Measurements from ENCODE around the gene MR1.

Gene MR1

GRCh38 chr1:181090641-181091126, 56.9 kb downstream of the MR1 start:
- no peak for DNase-seq (ENCODE audit: low read depth in 2 of 2)

DNA sequence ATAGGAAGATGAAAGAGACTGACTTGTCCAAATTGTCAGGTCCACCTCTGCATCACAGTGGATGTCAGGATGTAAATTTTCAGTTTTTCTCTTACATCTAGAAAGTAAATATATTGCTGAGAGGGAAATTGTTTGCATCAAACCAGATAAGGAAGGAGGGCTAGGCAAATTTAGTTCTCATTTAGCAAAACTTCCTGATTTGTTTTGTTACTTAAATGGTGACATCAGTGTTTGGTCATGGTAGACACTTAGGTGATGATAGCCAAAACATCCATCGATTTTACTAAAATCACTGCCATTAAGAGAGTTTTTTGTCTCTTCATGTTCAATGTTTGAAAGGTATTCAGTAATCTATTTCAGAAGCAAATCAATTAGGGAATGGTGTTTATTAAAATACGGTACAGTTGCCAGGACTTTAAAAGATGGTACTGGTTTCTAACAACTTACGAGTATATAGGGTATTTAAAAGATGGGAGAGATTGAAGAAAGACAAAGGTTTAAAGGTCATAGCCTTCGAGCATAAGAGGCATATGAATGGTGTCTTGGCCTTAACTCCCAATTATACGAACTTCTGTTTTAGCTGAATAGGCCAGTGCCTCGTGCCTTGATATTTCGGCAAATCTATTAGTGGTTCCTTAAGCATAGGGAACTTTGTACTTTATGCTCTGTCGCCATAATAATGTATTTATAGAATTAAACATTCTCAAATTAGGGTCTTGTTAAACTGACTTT, 57.7 kb downstream of the MR1 start:
- DNase-seq (ENCODE audit: low read depth in 2 of 2): no peak

GRCh38 chr1:181092056-181092455, 58.3 kb downstream of the MR1 start:
- DNase-seq (ENCODE audit: low read depth in 2 of 2): no peak

DNA sequence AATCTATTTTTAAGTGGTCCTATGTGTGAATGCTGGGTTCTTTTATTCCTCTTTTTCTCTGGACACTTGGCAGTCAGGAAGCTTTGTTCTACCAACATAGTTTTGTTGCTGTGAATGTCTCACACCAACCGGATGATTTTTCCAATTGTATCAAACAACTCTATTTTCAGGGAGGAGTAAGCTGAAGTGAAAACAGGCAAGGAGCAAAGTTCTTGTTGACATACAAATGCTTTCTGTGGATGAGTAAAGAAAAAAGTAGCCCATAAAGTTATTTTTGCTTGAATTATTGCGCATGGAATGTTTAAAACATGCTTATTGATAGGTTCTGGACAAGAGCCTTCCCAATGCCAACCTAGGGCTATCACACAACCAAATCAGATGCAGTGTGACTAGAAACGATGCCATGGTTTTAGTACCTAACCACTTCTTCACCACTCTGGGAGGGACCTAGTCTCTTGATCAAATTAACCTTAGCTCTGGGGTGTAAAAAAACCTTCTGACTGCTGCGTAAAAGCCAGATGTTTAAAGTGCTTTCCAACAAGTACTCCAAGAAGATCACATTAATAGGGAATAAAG, 59.2 kb downstream of the MR1 start:
- no peak for DNase-seq (ENCODE audit: low read depth in 2 of 2)

GRCh38 chr1:181094416-181095212, 60.8 kb downstream of the MR1 start:
- DNase-seq (ENCODE audit: low read depth in 2 of 2): peak; percentile 94 to 96

GRCh38 chr1:181095260-181095659, 61.5 kb downstream of the MR1 start:
- no peak for DNase-seq (ENCODE audit: low read depth in 2 of 2)

DNA sequence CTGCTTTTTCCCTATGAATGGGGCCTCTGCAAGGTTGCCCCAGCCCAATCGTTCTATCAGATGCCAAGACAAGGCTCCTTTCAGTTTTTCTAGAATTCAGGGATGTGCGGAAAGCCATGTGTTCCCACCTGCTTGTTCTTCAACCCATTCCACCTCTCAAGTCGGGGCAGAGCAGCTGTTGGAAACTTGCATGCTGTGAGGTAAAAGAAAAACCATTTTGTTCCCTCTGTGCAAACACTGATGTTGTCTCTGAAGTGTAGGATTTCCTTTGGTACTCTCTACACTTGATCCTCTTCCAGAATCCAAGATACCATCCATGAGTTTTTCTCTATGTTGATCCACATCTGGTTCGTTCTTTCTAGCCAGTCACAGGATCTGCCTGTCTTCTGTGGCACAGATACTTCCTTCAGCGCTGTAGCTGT, 62.0 kb downstream of the MR1 start:
- DNase-seq (ENCODE audit: low read depth in 2 of 2): no peak

GRCh38 chr1:181097242-181097641, 63.5 kb downstream of the MR1 start:
- DNase-seq (ENCODE audit: low read depth in 2 of 2): no peak

DNA sequence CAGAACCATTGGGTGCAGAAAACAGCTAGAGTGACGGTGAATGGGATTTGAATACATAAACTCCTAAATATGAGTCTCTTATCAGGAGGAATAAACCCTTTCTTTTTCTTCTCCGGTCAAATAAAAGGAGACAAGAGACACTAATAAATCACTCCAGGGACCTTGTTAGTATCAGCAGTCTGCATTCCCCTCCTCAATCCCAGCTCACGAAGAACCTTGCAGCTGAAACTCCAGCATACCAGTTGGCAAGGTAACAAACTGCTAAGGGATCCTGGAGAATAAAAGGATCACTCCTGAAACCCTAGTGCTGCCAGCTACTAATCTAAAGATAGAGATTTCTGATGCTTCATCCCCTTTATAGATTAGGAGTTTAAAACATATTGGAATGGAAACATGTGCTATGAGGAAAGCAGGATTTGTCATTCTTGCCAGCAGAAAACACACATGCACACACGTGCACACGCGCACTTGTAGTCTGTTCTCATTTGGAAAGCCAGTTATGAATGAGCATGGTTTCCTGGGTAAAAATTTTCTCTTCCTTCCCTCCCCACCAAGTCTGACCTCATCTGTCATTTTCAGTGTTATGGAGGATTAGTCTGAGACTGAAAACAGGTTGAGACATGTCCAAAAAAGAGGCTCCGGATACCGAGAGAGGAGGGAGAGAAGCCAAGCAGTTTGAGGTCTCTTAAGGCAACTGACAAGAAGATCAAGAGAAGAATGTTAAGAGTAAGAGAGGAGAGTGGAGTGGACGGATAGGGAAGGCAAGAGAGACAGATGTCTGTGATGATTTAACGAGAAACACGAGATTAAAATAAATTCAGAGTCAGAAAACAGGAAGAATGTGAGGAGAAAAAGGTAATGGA, 65.6 kb downstream of the MR1 start:
- peak; percentile 63 to 69 for DNase-seq (ENCODE audit: low read depth in 2 of 2)

DNA sequence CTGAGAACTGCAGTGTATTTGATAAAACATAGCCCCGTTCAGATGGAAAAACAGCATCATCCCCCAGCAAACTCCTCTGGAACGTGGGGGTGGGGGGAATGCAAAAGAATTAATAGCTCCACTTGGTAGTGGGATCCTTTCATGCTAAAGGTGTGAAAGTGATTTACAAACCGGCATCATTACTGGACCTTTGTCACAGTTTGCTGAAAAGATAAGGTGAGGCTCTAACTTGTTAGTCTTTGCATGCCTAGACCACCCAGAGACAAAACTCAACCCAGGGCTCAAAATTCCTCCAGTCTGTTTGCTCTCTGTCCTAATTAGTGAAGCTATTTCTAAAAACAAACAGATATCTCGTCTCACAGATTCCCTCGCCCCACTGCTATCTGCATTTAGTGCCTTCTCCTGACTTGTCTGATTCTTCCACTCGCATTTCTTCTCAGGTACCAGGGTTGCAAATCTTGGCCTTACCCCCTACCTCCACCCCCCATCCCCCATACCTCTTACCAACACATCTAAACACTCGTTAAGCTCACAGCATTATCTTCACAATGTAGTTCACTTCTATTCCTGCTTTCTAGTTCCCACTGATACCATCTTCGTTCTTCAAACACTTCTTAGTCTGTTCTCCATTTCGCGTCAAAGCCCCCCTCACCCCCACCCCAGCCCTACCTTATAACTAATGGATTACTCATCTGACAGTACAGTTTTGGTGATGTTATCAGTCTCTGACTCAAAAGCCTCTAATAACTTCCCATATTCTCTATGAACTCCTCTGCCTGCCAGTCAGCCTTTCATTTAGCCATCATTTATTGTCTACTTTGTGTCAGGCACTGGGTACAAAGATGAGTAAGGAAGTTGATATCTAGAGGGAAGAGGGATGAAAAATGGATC, 66.5 kb downstream of the MR1 start:
- no peak for DNase-seq (ENCODE audit: low read depth in 2 of 2)

GRCh38 chr1:181100934-181101333, 67.2 kb downstream of the MR1 start:
- DNase-seq (ENCODE audit: low read depth in 2 of 2): no peak

- peak; percentile 64 to 67 for DNase-seq (ENCODE audit: low read depth in 2 of 2)
These were observed 67.9 kb downstream of the MR1 start for GRCh38 chr1:181101581-181102226.

DNA sequence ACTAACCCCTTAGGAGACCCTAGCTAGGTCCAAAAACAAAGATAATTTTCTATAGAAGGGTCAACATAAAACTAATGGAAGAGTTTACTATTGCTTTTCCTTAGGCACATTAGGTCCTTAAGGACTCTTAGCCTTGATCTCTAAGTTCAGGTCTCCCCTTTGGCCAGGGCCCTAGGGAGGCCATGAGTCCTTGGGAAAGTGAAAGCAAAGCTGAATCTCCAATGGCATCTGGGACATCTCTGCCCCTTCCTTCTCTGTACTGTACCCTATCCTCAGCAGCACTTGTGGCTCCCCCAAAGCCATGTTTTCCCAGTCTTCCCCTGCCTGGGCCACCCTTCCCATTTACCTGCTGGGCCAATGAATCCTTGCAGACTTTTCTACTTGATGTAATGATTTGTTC, 69.1 kb downstream of the MR1 start:
- no peak for DNase-seq (ENCODE audit: low read depth in 2 of 2)

- DNase-seq (ENCODE audit: low read depth in 2 of 2): no peak
These were observed 69.6 kb downstream of the MR1 start for GRCh38 chr1:181103399-181103798.

- DNase-seq (ENCODE audit: low read depth in 2 of 2): no peak
These were observed 70.4 kb downstream of the MR1 start for GRCh38 chr1:181104042-181104789.

GRCh38 chr1:181104790-181105133, 71.0 kb downstream of the MR1 start:
- no peak for DNase-seq (ENCODE audit: low read depth in 2 of 2)

- peak; percentile 84 to 85 for DNase-seq (ENCODE audit: low read depth in 2 of 2)
These were observed 71.6 kb downstream of the MR1 start for GRCh38 chr1:181105134-181106021.

DNA sequence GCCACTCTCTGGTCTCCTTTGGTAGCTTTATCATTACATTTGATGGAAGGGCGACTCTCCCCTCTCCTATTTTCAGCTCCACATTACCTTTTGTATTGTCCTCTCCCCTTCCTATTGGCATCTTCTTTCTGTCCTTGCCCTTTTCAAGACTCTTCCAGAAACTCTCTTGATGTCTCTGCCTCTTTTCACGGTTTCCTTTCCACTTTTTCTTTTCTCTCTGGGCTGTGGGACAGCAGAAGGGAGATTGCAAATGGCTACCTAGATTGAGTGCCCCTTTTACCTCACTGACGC, 72.2 kb downstream of the MR1 start:
- DNase-seq (ENCODE audit: low read depth in 2 of 2): no peak

DNA sequence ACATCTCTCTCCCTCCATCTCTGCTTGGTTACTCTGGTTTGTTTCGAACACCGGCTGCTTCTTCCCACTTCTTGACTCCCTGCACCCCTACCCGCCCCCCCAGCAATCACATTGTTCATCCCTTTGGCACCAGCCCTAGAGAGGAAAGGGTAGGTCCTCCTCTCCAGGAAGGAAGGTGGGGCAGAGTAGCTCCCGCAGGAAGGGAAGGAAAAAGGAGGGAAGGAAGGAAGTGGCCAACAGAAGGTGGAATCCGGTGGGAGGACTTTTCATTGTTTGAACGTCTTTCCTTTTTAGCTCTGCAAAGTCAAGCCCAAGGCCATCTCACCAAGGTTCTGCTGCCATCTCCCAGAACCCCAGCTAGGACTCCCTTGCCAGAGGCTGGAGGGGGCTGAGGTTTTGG, 72.7 kb downstream of the MR1 start:
- DNase-seq (ENCODE audit: low read depth in 2 of 2): no peak

All from fibroblast of skin of left quadriceps (primary cell).